Kidney tubule cell (primary cell): Measurements from ENCODE around the gene LY6G5B.
A peak's percentile ranks its signal among the peaks of the same experiment; 100 is the strongest.

Experiments
- DNase-seq: peaks from one replicate; pipeline ENCODE4 v3.0.0-alpha.2; 2018; ENCODE audit warnings: low spot score

The LY6G5B gene

DNA sequence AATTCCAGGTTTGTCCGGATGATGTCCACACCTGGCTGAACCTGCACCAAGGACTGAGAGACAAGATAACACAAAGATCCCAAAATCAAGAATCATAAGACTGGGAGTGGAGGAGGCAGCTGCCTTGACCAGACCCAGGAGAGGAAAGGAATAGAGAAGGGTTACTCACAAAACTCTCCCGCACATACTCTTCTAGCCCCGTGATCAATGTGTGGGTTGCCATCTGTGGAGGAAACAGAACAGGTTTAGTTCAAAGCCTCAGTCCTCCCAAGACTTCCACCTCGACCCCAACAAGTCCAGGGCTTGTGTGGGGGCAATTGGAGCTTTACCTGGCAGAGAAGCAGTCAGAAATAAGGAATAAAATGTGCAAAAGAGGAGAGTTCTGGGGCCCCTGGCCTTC is 28.4 kb upstream of the LY6G5B start:
- no peak for DNase-seq

- no peak for DNase-seq
These were observed 26.8 kb upstream of the LY6G5B start for GRCh38 chr6:31642798-31643570.

- DNase-seq = no peak
These were observed 25.8 kb upstream of the LY6G5B start for GRCh38 chr6:31643818-31644454.

- no peak for DNase-seq
These were observed 24.5 kb upstream of the LY6G5B start for GRCh38 chr6:31645325-31645724.

GRCh38 chr6:31651602-31652191 is 18.1 kb upstream of the LY6G5B start:
- peak; percentile 87 for DNase-seq

- peak; percentile 91 for DNase-seq
These were observed 16.7 kb upstream of the LY6G5B start for GRCh38 chr6:31652925-31653724.

- no peak for DNase-seq
These were observed 15.0 kb upstream of the LY6G5B start for GRCh38 chr6:31654574-31655348.

GRCh38 chr6:31655349-31656237 is 14.2 kb upstream of the LY6G5B start, which contains the start of gene APOM:
APOM (plus strand) TSS chr6:31655894; CDS start chr6:31655967, 73 bp downstream.
- peak; percentile 49 for DNase-seq

GRCh38 chr6:31657406-31658157 is 12.2 kb upstream of the LY6G5B start:
- DNase-seq = no peak

DNA sequence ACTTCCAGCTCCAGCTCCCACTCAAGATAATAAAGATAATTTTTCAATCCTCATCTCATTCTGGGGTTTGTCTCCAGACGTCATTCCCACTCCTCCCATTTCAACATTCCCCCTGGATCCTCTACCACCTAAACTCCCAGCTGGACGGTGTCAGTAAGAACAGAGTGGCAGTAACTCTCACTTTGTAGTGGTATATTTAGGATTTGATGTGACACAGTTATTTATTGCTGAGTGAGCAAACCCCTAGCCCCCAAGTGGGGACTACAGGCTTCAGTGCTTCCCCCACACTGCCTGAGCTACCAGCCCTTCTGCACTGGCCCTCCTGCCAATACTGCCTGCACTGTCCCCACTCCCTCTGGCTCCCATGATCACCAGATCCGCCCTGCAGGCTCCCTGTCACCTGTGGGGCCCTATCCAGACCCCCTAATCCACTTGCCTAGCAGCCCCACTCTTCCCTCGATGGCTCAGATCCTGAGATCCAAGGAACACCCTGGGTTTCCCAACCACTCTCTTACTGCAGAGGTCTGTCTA is 11.6 kb upstream of the LY6G5B start:
- DNase-seq = no peak

- DNase-seq = no peak
These were observed 10.7 kb upstream of the LY6G5B start for GRCh38 chr6:31658983-31659648.

- DNase-seq = peak; percentile 54
These were observed 10.0 kb upstream of the LY6G5B start for GRCh38 chr6:31659649-31660380.

- DNase-seq = peak; percentile 84
These were observed 9.2 kb upstream of the LY6G5B start, which contains the start of gene C6orf47 for GRCh38 chr6:31660381-31661261. C6orf47 (minus strand) TSS chr6:31660778; CDS start chr6:31659947, 831 bp downstream.

DNA sequence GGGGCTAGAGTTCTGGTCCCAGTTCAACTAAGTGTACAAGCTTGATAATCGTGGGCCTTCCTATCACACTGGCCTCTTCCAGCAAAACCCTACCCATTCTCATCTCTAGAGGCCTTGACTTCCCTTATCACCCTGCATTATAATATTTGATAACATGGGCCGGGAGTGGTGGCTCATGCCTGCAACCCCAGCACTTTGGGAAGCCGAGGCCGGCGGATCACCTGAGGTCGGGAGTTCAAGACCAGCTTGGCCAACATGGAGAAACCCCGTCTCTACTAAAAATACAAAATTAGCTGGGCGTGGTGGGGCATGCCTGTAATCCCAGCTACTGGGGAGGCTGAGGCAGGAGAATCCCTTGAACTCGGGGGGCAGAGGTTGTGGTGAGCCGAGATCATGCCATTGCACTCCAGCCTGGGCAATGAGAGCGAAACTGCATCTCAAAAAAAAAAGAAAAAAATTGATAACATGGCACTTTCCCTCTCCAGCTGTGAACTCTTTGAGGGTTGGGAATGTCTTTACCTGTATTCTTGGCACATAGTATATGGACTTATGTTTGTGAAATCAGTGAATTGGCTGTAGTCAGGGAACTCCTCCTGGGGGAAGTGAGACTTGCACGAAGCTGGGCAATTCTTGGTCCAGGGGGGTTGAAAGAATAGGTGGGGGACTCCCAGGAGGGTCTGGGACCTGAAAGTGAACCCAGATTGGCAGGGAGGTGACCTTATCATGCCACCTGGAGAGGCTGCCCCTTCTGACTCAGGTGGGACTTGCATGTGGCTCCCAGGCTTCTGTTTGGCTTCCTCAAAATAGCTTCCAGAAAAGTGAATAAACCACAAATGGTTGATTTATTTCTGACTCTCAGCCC is 8.3 kb upstream of the LY6G5B start:
- DNase-seq = peak; percentile 39

DNA sequence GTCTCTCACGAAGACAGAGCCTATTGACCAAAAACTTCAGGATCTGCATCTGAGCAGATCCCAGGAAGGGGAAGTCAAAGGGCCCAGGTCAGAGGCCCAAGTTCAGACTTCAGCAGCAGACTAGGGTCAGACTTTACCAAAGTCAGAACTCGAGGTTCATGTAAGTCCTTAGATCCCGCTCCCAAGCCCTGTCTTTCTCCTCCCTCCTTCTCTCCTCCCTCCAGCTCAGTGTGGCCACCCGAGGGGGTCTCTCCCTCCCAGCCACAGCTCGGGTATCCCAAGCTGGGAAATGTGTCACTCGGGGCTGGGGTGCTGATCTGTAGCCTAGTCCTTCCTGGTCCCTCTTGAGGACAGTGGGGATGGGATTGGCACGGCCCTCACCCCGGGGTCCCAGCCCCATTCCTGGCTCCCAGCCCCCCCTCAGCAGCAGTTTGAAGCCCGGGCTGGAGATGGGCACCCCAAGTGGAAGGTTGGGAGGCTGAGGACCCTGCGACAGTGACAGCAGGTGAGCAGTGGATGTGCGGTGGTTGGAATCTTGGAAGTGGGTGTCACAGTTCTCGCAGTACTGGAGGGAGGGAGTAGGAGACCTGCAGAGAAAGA is 7.6 kb upstream of the LY6G5B start:
- DNase-seq = no peak
